ENCODE measurements around the gene TPO.

Gene TPO

DNA sequence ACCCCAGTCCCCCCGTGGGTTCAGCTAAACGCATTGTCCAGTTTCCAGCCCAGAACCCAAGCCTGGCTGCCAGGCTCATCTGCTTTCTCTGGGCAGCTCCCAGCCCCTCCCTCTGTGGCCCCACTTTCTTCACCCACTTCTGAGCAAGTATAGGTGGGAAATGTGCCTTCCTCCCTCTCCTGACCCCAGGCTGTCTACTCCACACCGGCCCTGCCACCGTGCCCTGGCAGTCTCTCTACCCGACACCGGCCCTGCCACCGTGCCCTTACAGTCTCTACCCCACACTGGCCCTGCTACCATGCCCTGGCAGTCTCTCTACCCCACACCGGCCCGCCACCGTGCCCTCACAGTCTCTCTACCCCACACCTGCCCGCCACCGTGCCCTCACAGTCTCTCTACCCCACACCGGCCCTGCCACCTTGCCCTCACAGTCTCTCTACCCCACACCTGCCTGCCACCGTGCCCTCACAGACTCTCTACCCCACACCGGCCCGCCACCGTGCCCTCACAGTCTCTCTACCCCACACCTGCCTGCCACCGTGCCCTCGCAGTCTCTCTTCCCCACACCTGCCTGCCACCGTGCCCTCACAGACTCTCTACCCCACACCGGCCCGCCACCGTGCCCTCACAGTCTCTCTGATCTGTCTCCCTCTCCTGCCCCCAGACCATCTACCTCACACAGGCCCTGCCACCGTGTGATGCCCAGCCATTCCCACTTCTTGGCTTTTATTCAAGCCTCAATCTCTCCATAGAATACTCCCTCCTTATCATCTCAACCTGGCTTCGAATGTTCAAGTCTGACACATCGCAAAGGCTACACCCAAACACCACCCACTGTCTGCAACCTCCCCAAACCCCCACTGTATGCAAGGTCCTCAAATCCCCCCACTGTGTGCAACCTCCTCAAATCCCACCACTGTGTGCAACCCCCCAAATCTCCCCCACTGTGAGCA lies 108.9 kb downstream of the TPO start:
- TF ChIP-seq, protein P1, sequence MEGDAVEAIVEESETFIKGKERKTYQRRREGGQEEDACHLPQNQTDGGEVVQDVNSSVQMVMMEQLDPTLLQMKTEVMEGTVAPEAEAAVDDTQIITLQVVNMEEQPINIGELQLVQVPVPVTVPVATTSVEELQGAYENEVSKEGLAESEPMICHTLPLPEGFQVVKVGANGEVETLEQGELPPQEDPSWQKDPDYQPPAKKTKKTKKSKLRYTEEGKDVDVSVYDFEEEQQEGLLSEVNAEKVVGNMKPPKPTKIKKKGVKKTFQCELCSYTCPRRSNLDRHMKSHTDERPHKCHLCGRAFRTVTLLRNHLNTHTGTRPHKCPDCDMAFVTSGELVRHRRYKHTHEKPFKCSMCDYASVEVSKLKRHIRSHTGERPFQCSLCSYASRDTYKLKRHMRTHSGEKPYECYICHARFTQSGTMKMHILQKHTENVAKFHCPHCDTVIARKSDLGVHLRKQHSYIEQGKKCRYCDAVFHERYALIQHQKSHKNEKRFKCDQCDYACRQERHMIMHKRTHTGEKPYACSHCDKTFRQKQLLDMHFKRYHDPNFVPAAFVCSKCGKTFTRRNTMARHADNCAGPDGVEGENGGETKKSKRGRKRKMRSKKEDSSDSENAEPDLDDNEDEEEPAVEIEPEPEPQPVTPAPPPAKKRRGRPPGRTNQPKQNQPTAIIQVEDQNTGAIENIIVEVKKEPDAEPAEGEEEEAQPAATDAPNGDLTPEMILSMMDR (conservative IDR thresholded peaks at IDR 0.05; ENCODE audit: low read depth, low read length), result no peak
- no peak for DNase-seq (ENCODE audit: low read depth)
- H3K4me3 ChIP-seq (ENCODE audit: low read length), result no peak overlapping the region

DNA sequence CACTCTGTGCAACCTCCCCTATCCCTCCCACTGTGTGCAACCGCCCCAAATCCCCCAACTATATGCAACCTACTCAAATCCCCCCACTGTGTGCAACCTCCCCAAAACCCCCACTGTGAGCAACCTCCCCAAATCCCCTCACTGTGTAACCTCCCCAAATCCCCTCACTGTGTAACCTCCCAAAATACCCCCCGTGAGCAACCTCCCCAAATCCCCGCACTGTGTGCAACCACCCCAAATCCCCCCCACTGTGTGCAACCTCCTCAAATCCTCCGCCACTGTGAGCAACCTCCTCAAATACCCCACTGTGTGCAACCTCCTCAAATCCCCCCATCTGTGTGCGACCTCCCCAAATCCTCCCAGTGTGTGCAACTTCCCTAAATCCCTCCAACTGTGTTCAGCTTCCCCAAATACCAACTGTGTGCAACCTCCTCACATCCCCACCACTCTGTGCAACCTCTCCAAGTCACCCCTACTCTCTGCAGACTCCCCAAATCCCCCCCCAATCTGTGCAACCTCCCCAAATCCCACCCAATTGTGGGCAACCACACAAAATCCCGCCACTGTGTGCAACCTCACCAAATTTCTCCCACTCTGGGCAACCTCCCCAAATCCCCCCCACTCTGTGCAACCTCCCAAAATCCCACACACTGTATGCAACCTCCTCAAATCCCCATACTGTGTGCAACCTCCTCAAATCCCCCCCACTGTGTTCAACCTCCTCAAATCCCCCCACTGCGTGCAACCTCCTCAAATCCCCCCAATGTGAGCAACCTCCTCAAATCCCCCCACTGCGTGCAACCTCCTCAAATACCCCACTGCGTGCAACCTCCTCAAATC lies 114.1 kb downstream of the TPO start:
- TF ChIP-seq, protein P1 (conservative IDR thresholded peaks at IDR 0.05; ENCODE audit: low read depth, low read length), result no peak
- H3K4me3 ChIP-seq (ENCODE audit: low read length), result no peak overlapping the region
- no peak for DNase-seq (ENCODE audit: low read depth)

DNA sequence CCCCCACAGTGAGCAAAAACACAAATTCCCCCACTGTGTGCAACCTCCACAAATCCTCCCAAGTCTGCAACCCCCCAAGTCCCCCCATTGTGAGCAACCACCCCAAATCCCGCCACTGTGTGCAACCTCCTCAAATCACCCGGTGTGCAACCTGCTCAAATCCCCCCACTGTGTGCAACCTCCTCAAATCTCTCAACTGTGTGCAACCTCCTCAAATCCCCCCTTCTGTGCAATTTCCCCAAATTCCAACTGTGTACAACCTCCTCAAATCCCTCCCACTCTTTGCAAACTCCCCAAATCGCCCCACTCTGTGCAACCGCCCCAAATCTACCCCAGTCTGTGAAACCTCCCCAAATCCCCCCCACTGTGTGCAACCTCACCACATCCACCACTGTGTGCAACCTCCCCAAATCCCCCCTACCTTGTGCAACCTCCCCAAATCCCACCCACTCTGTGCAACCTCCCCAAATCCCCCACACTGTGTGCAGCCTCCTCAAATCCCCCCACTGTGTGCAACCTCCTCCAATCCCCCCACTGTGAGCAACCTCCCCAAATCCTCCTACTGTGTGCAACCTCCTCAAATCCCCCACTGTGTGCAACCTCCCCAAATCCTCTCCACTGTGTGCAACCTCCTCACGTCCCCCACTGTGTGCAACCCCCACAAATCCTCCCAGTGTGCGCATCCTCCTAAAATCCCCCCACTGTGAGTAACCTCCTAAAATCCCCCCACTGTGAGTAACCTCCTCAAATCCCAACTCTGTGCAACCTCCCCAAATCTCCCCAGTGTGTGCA lies 115.2 kb downstream of the TPO start:
- TF ChIP-seq, protein P1 (conservative IDR thresholded peaks at IDR 0.05; ENCODE audit: low read depth, low read length), result no peak
- no peak for DNase-seq (ENCODE audit: low read depth)
- H3K4me3 ChIP-seq (ENCODE audit: low read length), result no peak overlapping the region

DNA sequence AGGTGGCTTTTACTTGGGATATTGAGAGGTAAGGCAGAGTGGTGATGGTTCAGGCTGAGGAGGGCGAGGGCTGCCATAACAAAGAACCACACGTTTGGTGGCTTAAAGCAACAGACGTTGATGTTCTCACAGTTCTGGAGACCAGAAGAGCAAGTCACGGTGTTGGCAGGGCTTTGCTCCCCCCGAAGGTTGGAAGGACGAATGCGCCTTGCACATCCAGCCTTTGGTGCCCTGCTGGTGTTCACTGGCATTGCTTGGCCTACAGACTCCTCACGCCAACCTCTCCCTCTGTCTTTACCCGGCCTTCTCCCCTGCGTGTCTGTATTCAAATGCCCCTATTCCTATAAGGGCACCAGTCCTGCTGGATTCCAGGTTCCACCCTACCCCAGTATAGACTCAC lies 125.4 kb downstream of the TPO start:
- TF ChIP-seq, protein P1 (conservative IDR thresholded peaks at IDR 0.05; ENCODE audit: low read depth, low read length), result peak; percentile 57
- DNase-seq (ENCODE audit: low read depth), result no peak

DNA sequence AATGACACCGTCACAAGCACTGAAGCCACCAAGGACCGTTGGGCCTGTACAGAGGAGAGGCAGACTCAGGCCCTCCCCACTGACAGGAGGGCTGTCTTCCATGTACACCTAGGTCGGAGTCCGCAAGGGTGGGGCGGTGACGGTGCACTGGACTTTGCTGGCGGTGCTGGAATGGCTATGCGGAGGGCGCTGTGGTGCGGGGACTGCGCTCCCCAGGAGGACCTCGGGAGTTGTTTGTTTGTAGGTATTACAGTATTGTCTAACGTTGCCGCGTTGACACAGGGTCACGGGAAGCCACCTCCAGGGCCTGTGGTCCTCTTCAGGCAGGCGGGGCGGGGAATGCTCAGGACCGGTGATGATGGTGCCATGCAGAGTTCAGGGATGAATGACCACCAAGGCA lies 126.2 kb downstream of the TPO start:
- no peak for DNase-seq (ENCODE audit: low read depth)
- TF ChIP-seq, protein P1 (conservative IDR thresholded peaks at IDR 0.05; ENCODE audit: low read depth, low read length), result no peak
- no peak overlapping the region for H3K4me3 ChIP-seq (ENCODE audit: low read length)

More for the DNA sequence above, 125.4 kb downstream of the TPO start:
- no peak overlapping the region for H3K4me3 ChIP-seq (ENCODE audit: low read length)

DNA sequence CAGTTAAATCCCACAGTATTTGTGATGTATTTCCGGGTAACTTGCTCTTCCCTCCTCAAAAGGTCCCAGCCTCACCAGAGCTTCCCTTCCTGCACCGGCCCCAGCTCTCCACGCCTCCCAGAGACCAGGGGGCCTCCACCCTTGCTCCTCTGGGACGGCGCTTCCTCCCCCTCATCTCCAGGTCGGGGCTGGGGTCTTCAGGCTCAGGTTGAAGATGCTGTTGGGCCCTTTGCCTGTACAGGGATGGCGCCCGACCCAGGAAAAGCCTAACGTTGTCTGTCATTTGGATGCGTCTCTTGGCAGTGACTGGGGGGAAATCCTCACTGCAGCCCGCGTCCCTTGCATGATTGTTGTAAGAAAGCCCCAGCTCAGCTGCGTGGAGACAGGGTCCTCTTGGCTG lies 126.7 kb downstream of the TPO start:
- TF ChIP-seq, protein P1 (conservative IDR thresholded peaks at IDR 0.05; ENCODE audit: low read depth, low read length), result no peak
- DNase-seq (ENCODE audit: low read depth), result no peak
- no peak overlapping the region for H3K4me3 ChIP-seq (ENCODE audit: low read length)
